GM18951 (cell line): ENCODE data around the gene TK2.

ENCODE experiments used
- POLR2A ChIP-seq: IDR thresholded peaks from 4 replicates; pipeline ENCODE4 v1.6.1; 2011; ENCODE audit warnings: mild to moderate bottlenecking; ENCODE audit not compliant: insufficient read length, insufficient read depth; ENCODE audit errors: extremely low read depth
- in situ Hi-C: fragments of 300-500 bp; cut with MboI; formaldehyde crosslinking; loops from one replicate; pipeline ENCODE4 v1.12.0; 2022; ENCODE audit warnings: low sequenced_read_pairs, mixed read lengths, inconsistent platforms; ENCODE audit not compliant: unreplicated experiment

Gene TK2

GRCh38 chr16:66529475-66529874, 20.4 kb downstream of the TK2 start:
- in situ Hi-C loops = no loop called here
- TF ChIP-seq POLR2A = no peak

DNA sequence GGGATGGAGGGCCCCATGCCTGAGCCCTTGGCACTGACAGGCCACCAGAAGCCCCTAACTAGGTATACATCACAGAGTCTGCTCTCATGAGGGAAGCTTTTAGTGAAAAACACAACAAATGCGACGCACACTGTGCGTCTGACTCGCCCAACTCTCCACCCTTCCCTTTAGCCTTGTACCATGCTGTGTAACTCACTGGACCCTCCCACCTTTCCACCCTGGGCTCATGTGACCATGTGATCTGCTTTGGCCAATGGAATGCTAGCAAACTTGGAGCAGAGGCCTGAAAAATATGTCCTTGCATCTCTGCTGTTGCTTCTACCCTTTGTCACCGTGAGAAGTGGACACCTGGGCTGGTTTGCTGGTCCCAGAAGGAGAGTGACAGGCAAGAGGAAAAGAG, 21.6 kb downstream of the TK2 start:
- no peak for TF ChIP-seq POLR2A
- in situ Hi-C loops = no loop called here

DNA sequence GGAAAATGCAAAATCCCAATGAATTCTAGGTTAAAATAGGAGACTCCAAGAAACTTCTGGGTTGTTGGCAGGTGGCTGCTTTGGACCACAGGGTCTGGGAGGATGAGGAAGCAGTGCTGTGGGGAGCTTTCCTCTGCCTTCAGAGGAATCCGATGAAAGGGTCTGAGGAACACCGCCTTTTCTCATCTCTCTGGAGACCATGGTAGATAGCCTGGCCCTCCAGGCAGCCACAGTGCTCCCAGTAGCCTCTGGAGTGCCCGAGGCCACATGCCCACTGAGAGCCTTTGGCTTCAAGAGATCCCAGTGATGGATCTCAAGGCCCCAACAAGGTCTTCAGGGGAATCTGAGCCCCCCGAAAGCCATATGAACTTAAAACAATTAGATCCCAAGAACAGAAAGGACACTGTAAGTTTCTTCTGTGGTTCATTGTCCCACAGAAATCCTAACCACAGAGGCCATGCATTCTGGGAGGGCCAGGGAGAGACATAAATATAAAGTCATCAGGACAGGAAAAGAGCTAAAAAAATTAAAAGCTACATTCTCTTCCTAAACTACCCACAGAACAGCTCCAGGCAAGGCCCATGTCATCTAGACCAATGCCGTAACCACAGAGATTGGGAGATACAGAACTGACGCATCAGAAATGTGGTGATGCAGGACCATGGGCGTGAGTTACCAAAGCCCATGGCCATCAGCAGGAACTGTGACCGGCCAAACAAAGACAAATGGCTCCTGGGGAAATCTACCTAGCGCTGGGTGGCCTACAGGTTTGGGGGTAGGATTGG, 24.3 kb downstream of the TK2 start:
- in situ Hi-C loops = no loop called here
- no peak for TF ChIP-seq POLR2A

DNA sequence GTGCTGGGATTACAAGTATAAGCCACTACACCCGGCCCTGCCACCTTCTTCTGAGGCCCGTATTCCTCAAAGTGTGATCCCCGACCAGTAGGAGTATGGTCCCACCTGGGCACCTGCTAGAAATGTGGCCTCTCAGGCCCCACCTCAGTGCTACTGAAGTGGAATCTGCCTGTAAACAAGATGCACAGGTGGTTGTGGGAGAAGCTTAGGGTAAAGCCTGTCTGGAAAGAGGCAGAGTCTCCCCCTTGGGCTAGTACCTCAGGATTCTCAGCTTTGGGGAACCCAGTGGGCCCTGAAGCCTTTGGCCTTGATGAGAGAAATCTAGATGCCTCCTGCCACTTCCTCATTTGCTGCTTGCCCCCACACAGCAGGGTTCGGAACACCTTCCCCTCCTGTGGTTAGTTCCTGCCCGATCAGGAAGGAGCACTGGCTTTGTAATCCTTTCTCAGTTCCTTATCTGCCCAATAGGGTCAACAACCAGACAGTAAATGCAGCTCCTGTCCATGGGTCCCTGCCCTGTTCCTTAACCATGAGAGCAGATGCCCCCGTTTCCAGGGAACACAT, 25.2 kb downstream of the TK2 start:
- no peak for TF ChIP-seq POLR2A
- in situ Hi-C loops = no loop called here

DNA sequence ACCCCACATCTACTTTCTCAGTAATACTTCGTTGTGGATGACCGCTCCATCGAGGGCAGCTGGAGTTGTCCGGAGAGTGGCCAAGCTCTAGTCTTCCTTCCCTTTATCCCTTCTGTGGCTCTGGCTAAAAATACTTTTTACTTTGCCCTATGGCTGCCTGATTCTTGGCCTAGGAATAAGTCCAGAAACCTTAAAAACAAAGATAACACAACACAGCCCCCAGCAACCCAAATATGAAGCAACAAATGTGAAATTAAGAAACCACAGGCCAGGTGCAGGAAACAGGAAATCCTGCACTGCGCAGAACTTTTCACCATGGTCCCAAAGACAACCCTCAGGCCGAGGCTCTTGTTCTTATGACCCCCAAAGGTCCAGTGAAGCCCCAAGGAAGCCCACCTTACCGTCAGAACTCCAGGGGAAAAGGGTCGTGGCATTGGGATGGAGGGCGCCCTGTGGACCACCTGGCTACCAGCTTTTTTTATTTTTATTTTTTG, 26.0 kb downstream of the TK2 start:
- in situ Hi-C loops = no loop called here
- TF ChIP-seq POLR2A = no peak

DNA sequence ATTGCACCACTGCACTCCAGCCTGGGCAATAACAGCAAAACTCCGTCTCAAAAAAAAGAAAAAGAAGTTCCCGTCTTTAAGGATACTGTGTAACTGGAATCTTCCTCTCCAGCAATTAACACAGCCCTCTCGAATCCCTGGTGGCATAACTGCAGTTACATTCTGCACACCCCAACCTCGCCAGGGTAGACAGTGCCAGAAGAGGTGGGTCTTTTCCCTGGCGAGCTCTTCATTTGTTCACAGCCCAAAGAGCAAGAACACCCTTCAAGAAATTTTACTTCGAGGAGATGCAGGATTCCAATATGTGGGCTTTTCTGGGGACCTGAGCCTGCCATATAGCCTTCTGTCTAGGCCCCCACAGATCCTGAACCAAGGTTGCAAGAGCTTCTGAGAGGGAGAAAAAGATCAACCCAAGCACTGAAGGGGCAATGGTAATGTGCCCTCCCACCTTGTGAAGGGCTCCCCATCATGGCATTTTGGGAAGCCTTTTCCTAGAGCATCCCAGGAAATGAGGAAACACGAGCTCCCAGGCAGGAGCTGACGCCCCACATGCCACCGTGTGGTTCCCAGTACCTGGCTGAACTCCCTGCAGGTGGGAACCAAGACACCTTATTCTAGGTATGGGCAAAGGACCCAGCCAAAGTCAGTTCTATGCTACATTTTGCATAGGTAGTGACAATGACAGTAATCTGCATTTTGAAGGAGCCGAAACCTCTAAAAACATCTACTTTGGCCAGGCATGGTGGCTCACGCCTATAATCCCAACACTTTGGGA, 26.9 kb downstream of the TK2 start:
- TF ChIP-seq POLR2A = no peak
- in situ Hi-C loops = no loop called here

GRCh38 chr16:66521951-66522771, 27.8 kb downstream of the TK2 start:
- in situ Hi-C loops = no loop called here

DNA sequence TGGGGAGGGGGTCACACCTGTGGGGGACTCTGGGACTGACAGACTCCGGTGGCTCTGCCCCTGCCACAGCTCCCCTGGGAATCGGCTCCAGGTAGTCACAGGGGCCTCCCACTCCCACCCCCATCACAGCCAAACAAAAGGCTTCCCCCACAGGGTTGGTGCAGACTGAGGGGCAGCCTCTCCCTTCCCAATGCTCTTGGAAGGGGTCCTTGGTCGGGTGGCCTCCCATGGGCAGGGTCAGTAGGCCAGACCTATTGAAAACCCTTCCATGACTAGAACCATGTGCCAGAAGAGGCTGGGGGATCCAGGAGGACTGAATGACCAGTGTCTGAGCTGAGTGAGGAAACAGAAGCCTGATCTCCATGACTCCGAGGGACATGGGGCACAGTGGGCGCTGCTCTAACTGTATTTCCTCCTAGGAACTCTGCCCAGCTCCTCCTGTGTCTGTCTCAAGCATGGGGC, 28.6 kb downstream of the TK2 start:
- no peak for TF ChIP-seq POLR2A

More at GRCh38 chr16:66521951-66522771, 27.8 kb downstream of the TK2 start:
- no peak for TF ChIP-seq POLR2A

GRCh38 chr16:66520406-66521170, 29.3 kb downstream of the TK2 start:
- TF ChIP-seq POLR2A = no peak
- in situ Hi-C loops = no loop called here

More for the DNA sequence above, 28.6 kb downstream of the TK2 start:
- in situ Hi-C loops = no loop called here

- in situ Hi-C loops = no loop called here
- TF ChIP-seq POLR2A = no peak
Observed at GRCh38 chr16:66519482-66520373, 30.2 kb downstream of the TK2 start.

GRCh38 chr16:66517586-66518263, 32.2 kb downstream of the TK2 start:
- in situ Hi-C loops = no loop called here
- TF ChIP-seq POLR2A = no peak
